Stimulated activated CD4-positive, alpha-beta T cell treated with anti-CD3 and anti-CD28 coated beads, Interleukin-15, amount 100 ng/mL, for 48 hours (primary cell): Measurements from ENCODE around the gene KCNMA1.

Source experiments
- DNase-seq, 2 donors: peaks; one replicate each; pipeline ENCODE4 v3.0.0-alpha.2; 2020; ENCODE audit warnings: low read depth in 2 of 2

Gene KCNMA1

GRCh38 chr10:77510294-77510693 is 127.3 kb downstream of the KCNMA1 start:
- no peak for DNase-seq

- DNase-seq: no peak
Measured at GRCh38 chr10:77509391-77509790, 128.2 kb downstream of the KCNMA1 start.

- no peak for DNase-seq
Measured at GRCh38 chr10:77507291-77507880, 130.2 kb downstream of the KCNMA1 start.

DNA sequence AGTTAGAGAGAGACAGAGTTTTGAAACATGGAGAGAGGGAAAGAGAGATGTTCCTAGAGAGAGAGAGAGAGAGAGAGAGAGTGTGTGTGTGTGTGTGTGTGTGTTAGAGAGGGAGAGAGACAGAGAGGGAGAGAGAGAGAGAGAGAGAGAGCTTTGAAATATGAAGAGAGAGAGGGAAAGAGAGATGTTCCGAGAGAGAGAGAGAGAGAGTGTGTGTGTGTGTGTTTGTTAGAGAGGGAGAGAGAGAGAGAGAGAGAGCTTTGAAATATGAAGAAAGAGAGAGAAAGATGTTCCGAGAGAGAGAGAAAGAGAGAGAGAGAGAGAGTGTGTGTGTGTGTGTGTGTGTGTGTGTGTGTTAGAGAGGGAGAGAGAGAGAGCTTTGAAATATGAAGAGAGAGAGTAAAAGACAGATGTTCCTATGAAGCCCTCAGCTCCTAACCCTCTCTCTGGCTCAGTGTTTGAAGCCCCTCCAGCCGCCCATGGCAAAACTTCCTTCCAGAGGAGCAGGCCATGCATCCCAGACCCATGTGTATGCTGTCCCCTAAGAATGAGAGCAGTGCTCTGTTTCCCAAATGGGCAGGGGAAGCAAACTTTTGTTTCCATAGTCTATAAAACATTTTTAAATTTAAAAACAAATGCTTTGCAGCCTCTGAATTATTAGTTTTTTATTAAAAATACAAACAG is 130.9 kb downstream of the KCNMA1 start:
- no peak for DNase-seq

- no peak for DNase-seq
Measured at GRCh38 chr10:77505431-77506334, 131.9 kb downstream of the KCNMA1 start.

DNA sequence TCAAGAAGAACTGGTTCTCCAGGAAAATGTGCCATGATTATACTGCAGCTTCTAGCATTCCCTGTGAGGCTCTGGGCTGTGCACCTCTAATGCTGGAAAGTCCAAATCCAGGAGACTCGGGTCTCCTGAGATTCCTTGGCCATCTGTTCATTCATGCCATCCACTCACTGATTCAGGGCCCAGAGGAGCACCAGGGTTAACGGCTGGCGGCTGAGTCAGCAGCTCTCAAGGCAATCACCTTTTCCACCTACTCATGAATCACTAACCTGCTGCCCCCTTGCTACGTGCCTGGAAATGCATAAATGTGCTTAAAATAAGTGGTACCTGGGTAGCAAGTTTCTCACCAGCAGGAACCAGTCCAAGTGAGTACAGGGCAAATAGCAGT is 132.7 kb downstream of the KCNMA1 start:
- DNase-seq: no peak

- no peak for DNase-seq
Measured at GRCh38 chr10:77504196-77504872, 133.3 kb downstream of the KCNMA1 start.

- DNase-seq: no peak
Measured at GRCh38 chr10:77501846-77502261, 135.8 kb downstream of the KCNMA1 start.

DNA sequence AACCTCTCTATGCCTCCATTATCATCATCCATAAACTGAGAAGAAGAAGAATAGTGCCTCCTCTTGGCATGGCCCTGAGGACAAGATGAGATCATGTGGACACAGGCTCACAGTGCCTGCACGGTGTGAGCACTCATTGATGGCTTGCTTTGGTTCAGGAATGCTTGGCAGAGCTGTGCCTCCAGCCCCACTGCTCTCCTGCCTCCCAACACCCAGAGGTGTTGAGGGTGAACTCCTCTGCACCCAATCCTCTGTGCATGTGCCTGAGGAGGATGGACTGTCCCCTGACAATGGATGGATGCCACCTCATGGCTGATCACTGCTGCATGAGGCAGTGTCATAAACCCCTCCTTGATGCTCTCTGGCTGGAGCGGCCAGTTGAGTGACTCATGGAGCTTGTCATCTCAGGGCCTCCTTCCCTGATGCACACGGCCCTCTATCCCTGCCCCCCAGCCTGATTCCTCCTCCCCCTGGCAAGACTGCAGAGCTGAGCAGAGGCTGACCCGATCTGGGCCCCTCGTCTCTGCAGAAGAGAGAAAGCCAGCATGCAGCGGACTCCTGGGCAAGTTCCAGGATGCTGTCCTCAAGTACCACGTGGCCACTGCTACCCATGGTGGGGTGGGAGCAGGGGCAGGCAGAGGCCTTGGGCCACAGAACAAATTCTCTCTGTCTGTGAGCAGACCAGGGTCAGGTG is 136.3 kb downstream of the KCNMA1 start:
- DNase-seq: no peak

DNA sequence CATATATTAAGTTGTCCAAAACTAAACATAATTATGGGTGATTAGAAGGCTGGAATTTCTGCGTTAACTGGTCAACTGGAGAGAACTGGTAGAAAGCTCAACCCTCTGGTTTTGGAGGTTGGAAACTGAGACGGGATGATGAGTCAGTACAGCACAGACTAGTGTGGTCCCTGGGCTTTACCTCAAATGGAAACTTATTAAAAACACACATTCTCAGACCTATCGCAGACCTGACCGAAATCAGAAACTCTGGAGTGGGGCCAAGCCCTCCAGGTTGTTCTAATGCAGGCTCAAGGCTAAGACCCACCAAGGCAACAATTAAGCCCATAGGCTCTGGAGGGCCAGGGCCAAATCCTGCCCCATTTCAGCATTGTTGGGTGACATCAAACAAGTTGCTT is 136.9 kb downstream of the KCNMA1 start:
- DNase-seq: no peak

GRCh38 chr10:77498829-77499228 is 138.8 kb downstream of the KCNMA1 start:
- no peak for DNase-seq

- DNase-seq: no peak
Measured at GRCh38 chr10:77498210-77498609, 139.4 kb downstream of the KCNMA1 start.

- DNase-seq: no peak
Measured at GRCh38 chr10:77497748-77498147, 139.9 kb downstream of the KCNMA1 start.

- DNase-seq: no peak
Measured at GRCh38 chr10:77496941-77497420, 140.6 kb downstream of the KCNMA1 start.

DNA sequence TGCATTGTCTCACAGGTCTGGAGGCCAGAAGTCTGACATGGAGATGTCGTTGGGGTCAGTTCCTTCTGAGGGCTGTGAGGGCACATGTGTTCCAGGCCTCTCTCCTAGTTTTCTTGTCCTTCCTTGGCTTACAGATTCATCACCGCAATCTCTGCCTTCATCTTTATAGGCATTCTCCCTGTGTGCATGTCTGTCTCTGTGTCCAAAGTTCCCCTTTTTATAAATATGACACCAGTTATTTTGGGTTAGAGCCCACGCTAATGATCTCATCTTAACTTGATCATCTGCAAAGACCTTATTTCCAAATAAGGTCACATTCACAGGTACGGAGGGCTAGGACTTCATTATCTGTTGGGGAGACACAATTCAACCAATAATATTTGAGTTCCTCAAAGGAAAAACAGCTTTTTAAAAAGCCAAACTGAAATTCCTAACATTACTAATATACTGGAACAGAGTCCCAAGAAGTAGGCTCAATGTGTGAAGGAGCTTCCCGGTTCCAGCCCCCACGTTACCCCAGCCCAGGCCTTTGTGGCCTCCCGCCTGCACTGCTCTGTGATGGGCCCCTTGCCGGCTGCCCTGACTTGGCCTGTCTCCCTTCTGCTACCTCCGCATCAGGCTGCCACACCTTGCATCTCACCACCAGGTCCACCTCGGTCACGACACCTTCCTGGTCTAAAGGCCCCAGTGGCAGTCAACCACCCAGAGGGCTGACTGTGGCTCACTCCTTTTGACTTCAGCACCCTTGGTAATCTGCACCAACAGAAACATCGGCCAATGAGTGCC is 142.7 kb downstream of the KCNMA1 start:
- DNase-seq: no peak

GRCh38 chr10:77494327-77494726 is 143.3 kb downstream of the KCNMA1 start:
- DNase-seq: no peak

- no peak for DNase-seq
Measured at GRCh38 chr10:77493851-77494261, 143.8 kb downstream of the KCNMA1 start.

DNA sequence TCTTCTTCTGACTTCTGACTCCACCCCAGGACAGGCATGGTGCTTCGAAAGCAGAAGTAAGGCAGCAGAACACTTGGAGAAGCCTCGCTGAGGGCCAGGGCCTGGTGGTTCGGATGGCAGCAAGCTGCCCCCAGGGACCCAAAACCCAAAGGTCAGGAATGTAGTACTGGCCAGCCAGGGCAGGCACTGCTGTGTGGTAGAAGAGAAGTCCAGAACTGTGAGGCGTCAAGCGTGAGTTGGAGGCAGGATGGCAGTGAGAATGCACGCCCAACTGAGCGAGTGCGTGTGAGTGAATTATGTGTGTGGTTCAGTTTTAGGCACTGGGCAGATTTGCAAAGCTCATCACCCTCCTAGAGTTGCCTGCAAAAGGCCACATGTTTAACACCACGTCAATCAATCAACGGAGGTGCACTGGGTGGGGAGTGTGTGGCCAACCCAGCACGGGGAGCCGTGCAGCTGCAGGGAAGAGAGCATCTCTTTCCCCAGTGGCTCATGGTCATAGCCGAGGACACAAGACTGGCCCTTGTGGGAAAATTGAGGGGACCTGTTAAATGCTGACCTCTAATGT is 144.3 kb downstream of the KCNMA1 start:
- DNase-seq: no peak

DNA sequence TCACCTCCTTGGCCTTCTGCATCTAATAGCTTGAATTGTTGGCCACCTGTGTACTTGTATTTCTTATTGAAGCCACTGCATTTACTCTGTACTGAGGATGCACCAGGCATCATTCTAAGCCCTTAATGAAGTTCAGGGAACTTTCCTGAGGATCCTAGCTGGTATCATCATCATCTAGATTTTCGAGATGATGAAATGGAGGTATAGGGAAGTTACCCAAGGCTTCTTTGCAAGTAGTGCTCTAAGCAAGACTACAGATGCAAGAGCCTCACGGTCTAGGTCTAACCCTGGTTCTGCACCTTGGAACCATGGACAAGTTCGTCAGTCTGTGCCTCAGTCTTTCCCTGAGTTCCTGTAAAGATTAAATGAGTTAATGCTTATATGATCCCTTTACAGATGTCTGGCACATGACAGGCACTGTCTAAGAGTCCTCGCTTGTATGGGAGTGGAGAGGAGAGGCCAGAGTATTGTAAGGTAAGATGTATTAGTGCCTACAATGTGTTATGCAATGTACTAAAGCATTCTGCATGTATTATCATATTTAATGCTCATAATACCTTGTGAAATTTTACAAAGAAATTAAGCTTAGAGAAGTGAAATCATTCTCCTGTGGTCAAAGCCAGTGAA is 145.1 kb downstream of the KCNMA1 start:
- DNase-seq: no peak
